Liver (tissue), 9 donors: ENCODE results near the gene ZMYM4. TPM values are rescaled to one million over a fixed set of nuclear protein-coding genes. Genes with fewer than 3 reads are reported as not detected.
"Not testable (repeated sequence)": the region's sequence is repeated elsewhere in the genome, so short reads cannot be mapped to it uniquely, and the experiment has no call there.

ENCODE experiments used
- DNase-seq: peaks from one replicate; pipeline ENCODE4 v3.0.0-alpha.2; 2017; ENCODE audit warnings: low spot score
- H3K27ac ChIP-seq, 2 donors: one replicate each; pipeline ENCODE4 v1.7.0; 2013; ENCODE audit warnings: inconsistent platforms in 2 of 2, low read length in 2 of 2, control low read depth in 1 of 2, low read depth in 1 of 2, mild to moderate bottlenecking in 1 of 2
- H3K27me3 ChIP-seq, 4 donors: one replicate each; pipeline versions ENCODE4 v1.6.1 to v1.7.0; 2013; ENCODE audit warnings: low read length in 3 of 4, inconsistent platforms in 1 of 4, mild to moderate bottlenecking in 1 of 4, moderate library complexity in 1 of 4; ENCODE audit not compliant: control insufficient read depth in 4 of 4, insufficient read depth in 4 of 4
- H3K36me3 ChIP-seq, 4 donors: one replicate each; pipeline versions ENCODE4 v1.6.1 to v1.7.0; 2013; ENCODE audit warnings: low read length in 3 of 4, mild to moderate bottlenecking in 3 of 4, low read depth in 1 of 4, moderate library complexity in 1 of 4; ENCODE audit not compliant: control insufficient read depth in 4 of 4, insufficient read depth in 3 of 4
- H3K4me1 ChIP-seq, 4 donors: one replicate each; pipeline versions ENCODE4 v1.6.1 to v1.7.0; 2013; ENCODE audit warnings: low read length in 3 of 4, mild to moderate bottlenecking in 3 of 4, moderate library complexity in 1 of 4; ENCODE audit not compliant: control insufficient read depth in 4 of 4, insufficient read depth in 4 of 4
- H3K4me3 ChIP-seq, 3 donors: one replicate each; pipeline versions ENCODE4 v1.6.1 to v1.7.0; 2013; ENCODE audit warnings: low read length in 3 of 3, control low read depth in 1 of 3, low read depth in 1 of 3, mild to moderate bottlenecking in 1 of 3
- H3K9ac ChIP-seq, 2 donors: one replicate each; pipeline ENCODE4 v1.7.0; 2013; ENCODE audit warnings: low read length in 2 of 2, mild to moderate bottlenecking in 2 of 2, moderate library complexity in 2 of 2, control low read depth in 1 of 2, low read depth in 1 of 2
- H3K9me3 ChIP-seq, 4 donors: one replicate each; pipeline versions ENCODE4 v1.6.1 to v1.7.0; 2013; ENCODE audit warnings: low read length in 3 of 4; ENCODE audit not compliant: control insufficient read depth in 4 of 4
- EGR1 ChIP-seq, 2 donors: IDR thresholded peaks; 2 replicates each; pipeline ENCODE4 v1.6.1; 2016 to 2018; ENCODE audit warnings: antibody characterized with exemption in 2 of 2, low read depth in 2 of 2
- GABPA ChIP-seq, 2 donors: IDR thresholded peaks in 1 of 2; conservative IDR thresholded peaks in 1 of 2; 2 replicates each; pipeline ENCODE4 v1.6.1; 2016; ENCODE audit warnings: antibody characterized with exemption in 2 of 2, mild to moderate bottlenecking in 1 of 2, moderate library complexity in 1 of 2
- HNF4A ChIP-seq, 2 donors: conservative IDR thresholded peaks; 2 replicates each; pipeline ENCODE4 v1.6.1; 2016; ENCODE audit warnings: antibody characterized with exemption in 2 of 2, mild to moderate bottlenecking in 2 of 2
- HNF4G ChIP-seq: IDR thresholded peaks from 2 replicates; pipeline ENCODE4 v1.6.1; 2016; ENCODE audit warnings: antibody characterized with exemption
- JUND ChIP-seq, 2 donors: IDR thresholded peaks; 2 replicates each; pipeline ENCODE4 v1.6.1; 2016; ENCODE audit warnings: antibody characterized with exemption in 2 of 2
- RXRA ChIP-seq, 2 donors: IDR thresholded peaks; 2 replicates each; pipeline ENCODE4 v1.6.1; 2017 to 2018; ENCODE audit warnings: antibody characterized with exemption in 2 of 2, mild to moderate bottlenecking in 1 of 2
- SP1 ChIP-seq: IDR thresholded peaks from 2 replicates; pipeline ENCODE4 v1.6.1; 2018; ENCODE audit warnings: antibody characterized with exemption, mild to moderate bottlenecking
- YY1 ChIP-seq: IDR thresholded peaks from 2 replicates; pipeline ENCODE4 v1.6.1; 2016; ENCODE audit warnings: antibody characterized with exemption, mild to moderate bottlenecking
- WGBS: extraction: QIAGEN DNeasy Blood & Tissue Kit; methylation state at CpG from one replicate; pipeline ENCODE4 v1.1.7; 2013; 5-methylcytosine and 5-hydroxymethylcytosine counted together
- polyA plus RNA-seq, 2 donors: library from polyadenylated mRNA; stranded (reverse) in 1 of 2; unstranded in 1 of 2; fragments of 200-250 nt in 1 of 2; fragments of >200 nt in 1 of 2; fragmentation: Nextera tagmentation in 1 of 2; extraction: Ambion mirVana in 1 of 2; gene quantifications; one replicate each; pipeline versions ENCODE4 v1.2.1 to v1.2.3, GENCODE V29; 2013 to 2015
- total RNA-seq, 2 donors: library from RNA; depleted of rRNA; stranded (reverse); fragments of >200 nt; gene quantifications; one replicate each; pipeline ENCODE4 v1.2.3, GENCODE V29; 2014
- TF ChIP-seq, protein P1 (sequence below): IDR thresholded peaks from 2 replicates; pipeline ENCODE4 v1.6.1; 2016; ENCODE audit warnings: antibody characterized with exemption
- TF ChIP-seq, protein P2 (sequence below): IDR thresholded peaks from 2 replicates; pipeline ENCODE4 v1.6.1; 2016; ENCODE audit warnings: antibody characterized with exemption
- TF ChIP-seq, protein P3 (sequence below): IDR thresholded peaks from 2 replicates; pipeline ENCODE4 v1.6.1; 2016; ENCODE audit warnings: antibody characterized with exemption, mild to moderate bottlenecking
- TF ChIP-seq, protein P4 (sequence below): fragments of 150-350 bp; IDR thresholded peaks from 2 replicates; pipeline ENCODE4 v1.5.1; 2017; ENCODE audit warnings: improper control_type of control experiment, low read depth, low read length; ENCODE audit not compliant: missing input control
- donor health status: healthy.
- donor health status: healthy.
- donor health status: healthy.
- donor health status: healthy.
- donor health status: healthy.

The ZMYM4 gene
- total and polyA plus RNA-seq, 4 donors = 5.3 to 16.8 (median 10.5) TPM

DNA sequence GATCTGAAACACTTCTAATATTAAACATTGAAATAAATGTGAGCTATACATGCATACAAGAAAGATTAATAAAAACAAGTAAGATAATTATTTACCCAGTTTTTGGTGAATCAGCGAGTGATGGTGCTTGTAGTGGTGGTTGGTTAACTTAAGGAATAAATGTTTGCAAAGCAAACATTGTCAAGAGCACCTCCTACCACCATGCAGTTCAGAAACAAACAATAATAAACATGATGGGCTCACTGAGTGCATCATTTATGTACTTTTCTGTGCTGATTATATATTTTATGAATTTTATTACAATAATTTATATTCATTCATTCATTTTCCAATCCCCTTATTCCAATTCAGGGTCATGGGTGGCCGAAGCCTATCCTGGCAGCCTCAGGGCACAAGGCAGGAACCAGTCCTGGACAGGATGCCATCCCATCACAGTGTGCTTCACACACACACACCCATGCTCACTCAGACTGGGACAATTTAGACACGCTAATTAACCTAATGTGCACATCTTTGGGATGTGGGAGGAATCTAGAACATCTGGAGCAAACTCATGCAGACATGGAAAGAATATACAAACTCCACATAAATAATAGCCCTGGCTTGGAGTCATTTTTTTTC is 57.8 kb downstream of the ZMYM4 start (continued):
- TF ChIP-seq, protein P1, sequence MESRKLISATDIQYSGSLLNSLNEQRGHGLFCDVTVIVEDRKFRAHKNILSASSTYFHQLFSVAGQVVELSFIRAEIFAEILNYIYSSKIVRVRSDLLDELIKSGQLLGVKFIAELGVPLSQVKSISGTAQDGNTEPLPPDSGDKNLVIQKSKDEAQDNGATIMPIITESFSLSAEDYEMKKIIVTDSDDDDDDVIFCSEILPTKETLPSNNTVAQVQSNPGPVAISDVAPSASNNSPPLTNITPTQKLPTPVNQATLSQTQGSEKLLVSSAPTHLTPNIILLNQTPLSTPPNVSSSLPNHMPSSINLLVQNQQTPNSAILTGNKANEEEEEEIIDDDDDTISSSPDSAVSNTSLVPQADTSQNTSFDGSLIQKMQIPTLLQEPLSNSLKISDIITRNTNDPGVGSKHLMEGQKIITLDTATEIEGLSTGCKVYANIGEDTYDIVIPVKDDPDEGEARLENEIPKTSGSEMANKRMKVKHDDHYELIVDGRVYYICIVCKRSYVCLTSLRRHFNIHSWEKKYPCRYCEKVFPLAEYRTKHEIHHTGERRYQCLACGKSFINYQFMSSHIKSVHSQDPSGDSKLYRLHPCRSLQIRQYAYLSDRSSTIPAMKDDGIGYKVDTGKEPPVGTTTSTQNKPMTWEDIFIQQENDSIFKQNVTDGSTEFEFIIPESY = no peak
- TF ChIP-seq HNF4G = no peak
- TF ChIP-seq HNF4A (conservative IDR thresholded peaks at IDR 0.05) = no peak
- no peak for TF ChIP-seq SP1
- no peak for TF ChIP-seq YY1
- no peak for TF ChIP-seq RXRA (IDR thresholded peaks at IDR 0.05)

DNA sequence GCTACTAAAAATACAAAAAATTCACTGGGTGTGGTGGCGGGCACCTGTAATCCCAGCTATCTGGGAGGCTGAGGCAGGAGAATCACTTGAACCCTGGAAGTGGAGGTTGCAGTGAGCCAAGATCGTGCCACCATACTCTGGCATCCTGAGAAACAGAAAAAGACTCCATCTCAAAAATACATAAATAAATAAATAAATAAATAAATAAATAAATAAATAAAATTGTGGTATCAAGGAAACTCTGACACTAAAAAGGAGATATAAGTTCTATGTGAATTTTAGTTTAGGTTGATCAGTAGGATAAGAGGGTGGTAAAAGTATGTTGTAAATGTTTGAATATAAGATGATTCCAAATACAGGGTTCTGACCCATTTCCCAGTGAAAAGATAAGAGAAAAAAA is 63.1 kb downstream of the ZMYM4 start:
- not testable (repeated sequence) for DNase-seq, H3K4me3 ChIP-seq, H3K9me3 ChIP-seq, H3K27me3 ChIP-seq, H3K36me3 ChIP-seq, H3K9ac ChIP-seq, H3K27ac ChIP-seq, H3K4me1 ChIP-seq
- WGBS = 97% methylated on average over 2 of the region's 2 CpGs

DNA sequence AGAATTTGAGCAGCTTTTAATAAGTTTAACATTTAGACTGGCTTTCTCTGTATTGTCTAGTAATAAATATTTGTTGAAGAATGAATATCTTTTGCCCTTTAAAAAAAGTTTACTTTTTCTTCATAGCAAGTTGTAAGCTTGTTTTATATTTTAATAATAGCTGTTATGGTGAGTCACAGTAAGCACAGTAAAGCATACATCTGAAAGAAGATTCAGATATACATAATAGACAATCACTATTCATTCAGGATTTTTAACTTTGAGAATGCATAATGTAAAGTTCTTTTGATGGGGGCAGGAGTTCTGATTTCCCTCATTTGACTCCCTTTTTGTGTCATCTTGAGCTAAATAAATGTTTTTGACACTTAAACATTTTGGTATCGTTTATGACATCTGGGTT is 66.0 kb downstream of the ZMYM4 start:
- no peaks in the 10 kb centered on the region for H3K9me3 ChIP-seq
- H3K27ac ChIP-seq = no peak overlapping the region
- no peaks in the 10 kb centered on the region for H3K27me3 ChIP-seq
- WGBS = 84% methylated on average over 1 of the region's 1 CpG
- no peak for DNase-seq
- peaks cover 0 to 3% (median 0%) of the 10 kb centered on the region in 4 donors for H3K4me1 ChIP-seq
- no peak overlapping the region for H3K4me3 ChIP-seq
- no peak overlapping the region for H3K9ac ChIP-seq
- H3K36me3 ChIP-seq = no peaks in the 10 kb centered on the region
- TF ChIP-seq, protein P2, sequence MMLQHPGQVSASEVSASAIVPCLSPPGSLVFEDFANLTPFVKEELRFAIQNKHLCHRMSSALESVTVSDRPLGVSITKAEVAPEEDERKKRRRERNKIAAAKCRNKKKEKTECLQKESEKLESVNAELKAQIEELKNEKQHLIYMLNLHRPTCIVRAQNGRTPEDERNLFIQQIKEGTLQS = no peak
- TF ChIP-seq, protein P3, sequence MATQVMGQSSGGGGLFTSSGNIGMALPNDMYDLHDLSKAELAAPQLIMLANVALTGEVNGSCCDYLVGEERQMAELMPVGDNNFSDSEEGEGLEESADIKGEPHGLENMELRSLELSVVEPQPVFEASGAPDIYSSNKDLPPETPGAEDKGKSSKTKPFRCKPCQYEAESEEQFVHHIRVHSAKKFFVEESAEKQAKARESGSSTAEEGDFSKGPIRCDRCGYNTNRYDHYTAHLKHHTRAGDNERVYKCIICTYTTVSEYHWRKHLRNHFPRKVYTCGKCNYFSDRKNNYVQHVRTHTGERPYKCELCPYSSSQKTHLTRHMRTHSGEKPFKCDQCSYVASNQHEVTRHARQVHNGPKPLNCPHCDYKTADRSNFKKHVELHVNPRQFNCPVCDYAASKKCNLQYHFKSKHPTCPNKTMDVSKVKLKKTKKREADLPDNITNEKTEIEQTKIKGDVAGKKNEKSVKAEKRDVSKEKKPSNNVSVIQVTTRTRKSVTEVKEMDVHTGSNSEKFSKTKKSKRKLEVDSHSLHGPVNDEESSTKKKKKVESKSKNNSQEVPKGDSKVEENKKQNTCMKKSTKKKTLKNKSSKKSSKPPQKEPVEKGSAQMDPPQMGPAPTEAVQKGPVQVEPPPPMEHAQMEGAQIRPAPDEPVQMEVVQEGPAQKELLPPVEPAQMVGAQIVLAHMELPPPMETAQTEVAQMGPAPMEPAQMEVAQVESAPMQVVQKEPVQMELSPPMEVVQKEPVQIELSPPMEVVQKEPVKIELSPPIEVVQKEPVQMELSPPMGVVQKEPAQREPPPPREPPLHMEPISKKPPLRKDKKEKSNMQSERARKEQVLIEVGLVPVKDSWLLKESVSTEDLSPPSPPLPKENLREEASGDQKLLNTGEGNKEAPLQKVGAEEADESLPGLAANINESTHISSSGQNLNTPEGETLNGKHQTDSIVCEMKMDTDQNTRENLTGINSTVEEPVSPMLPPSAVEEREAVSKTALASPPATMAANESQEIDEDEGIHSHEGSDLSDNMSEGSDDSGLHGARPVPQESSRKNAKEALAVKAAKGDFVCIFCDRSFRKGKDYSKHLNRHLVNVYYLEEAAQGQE = no peak
- TF ChIP-seq JUND (IDR thresholded peaks at IDR 0.05) = no peak
- TF ChIP-seq GABPA (IDR thresholded peaks at IDR 0.05 in 1 of 2, conservative IDR thresholded peaks at IDR 0.05 in 1 of 2) = no peak
- TF ChIP-seq RXRA (IDR thresholded peaks at IDR 0.05) = no peak
- TF ChIP-seq, protein P4, sequence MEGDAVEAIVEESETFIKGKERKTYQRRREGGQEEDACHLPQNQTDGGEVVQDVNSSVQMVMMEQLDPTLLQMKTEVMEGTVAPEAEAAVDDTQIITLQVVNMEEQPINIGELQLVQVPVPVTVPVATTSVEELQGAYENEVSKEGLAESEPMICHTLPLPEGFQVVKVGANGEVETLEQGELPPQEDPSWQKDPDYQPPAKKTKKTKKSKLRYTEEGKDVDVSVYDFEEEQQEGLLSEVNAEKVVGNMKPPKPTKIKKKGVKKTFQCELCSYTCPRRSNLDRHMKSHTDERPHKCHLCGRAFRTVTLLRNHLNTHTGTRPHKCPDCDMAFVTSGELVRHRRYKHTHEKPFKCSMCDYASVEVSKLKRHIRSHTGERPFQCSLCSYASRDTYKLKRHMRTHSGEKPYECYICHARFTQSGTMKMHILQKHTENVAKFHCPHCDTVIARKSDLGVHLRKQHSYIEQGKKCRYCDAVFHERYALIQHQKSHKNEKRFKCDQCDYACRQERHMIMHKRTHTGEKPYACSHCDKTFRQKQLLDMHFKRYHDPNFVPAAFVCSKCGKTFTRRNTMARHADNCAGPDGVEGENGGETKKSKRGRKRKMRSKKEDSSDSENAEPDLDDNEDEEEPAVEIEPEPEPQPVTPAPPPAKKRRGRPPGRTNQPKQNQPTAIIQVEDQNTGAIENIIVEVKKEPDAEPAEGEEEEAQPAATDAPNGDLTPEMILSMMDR = no peak
- TF ChIP-seq, protein P1 = no peak
- TF ChIP-seq EGR1 (IDR thresholded peaks at IDR 0.05; ENCODE audit: low read depth in 2 of 2) = no peak
